Body of pancreas (tissue), 4 donors: ENCODE results near the gene PLCD3.

ENCODE experiments used
- POLR2A ChIP-seq, 3 donors: fragments of 450-650 bp; IDR thresholded peaks; one replicate each; pipeline ENCODE4 v1.6.1; 2016; ENCODE audit warnings: antibody characterized with exemption in 3 of 3, mild to moderate bottlenecking in 2 of 3
- TF ChIP-seq, protein P1 (sequence below), 7 experiments: fragments of 450-650 bp in 4 of 7; fragments of 200-600 bp in 3 of 7; sonication (generic) in 3 of 7; IDR thresholded peaks; one replicate each; pipeline ENCODE4 v1.5.1; 2016 to 2019; ENCODE audit warnings: antibody characterized with exemption in 7 of 7

DNA sequence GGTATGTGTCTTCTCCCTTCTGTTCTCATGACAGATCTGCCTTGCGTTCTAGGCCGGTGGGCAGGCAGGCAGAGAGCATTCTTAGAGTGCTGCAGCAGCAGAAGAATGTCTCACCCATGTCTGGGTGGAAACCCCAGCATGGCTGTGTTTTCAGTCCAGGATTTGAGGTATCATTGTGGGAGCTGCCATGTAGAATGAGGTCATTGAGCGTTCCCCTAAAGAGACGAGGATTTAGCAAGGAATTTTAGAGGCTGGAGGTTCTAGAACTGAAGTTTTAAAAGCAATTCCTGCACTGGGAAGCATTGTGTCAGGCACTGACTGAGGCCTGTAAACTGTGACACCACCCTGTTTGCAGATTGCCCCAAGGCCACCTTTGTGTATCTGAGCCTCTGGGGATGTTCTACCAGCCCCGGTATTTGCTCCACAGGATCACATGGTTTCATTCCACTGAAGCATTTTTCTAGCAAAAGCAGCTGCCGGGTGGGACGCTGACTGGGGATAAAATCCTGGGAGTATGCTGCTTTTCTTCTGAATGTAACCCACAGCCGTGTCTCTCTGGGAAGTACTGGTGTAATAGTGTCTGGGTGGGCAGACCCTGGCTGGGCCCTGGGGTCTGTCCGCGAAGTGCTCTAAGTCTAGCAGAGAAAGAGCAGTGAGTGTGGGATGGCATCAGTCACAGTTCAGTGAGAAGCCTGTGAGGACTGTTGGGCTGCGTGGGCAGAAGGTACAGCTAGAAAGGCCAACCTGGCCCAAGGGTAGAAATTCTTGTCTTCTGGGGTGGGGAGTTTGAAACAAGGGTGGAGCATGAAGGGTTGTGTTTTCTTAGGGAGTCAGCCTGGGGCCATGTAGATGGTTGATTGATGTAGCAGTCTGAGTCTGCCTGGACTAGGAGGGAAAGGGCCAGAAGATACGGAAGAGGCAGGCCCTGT lies 30.2 kb downstream of the PLCD3 start:
- TF ChIP-seq, protein P1, sequence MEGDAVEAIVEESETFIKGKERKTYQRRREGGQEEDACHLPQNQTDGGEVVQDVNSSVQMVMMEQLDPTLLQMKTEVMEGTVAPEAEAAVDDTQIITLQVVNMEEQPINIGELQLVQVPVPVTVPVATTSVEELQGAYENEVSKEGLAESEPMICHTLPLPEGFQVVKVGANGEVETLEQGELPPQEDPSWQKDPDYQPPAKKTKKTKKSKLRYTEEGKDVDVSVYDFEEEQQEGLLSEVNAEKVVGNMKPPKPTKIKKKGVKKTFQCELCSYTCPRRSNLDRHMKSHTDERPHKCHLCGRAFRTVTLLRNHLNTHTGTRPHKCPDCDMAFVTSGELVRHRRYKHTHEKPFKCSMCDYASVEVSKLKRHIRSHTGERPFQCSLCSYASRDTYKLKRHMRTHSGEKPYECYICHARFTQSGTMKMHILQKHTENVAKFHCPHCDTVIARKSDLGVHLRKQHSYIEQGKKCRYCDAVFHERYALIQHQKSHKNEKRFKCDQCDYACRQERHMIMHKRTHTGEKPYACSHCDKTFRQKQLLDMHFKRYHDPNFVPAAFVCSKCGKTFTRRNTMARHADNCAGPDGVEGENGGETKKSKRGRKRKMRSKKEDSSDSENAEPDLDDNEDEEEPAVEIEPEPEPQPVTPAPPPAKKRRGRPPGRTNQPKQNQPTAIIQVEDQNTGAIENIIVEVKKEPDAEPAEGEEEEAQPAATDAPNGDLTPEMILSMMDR (IDR thresholded peaks at IDR 0.05): no peak
- no peak for TF ChIP-seq POLR2A (IDR thresholded peaks at IDR 0.05)
